HUES48 (cell line): ENCODE results near the gene CREB5.

Experiments
- H3K27ac ChIP-seq: one replicate; pipeline ENCODE4 v1.7.0; 2013; ENCODE audit warnings: low read depth, low read length, inconsistent platforms
- H3K27me3 ChIP-seq: 2 replicates; pipeline ENCODE4 v1.6.1; 2013; ENCODE audit warnings: mild to moderate bottlenecking, low read length; ENCODE audit not compliant: control insufficient read depth, insufficient read depth
- H3K36me3 ChIP-seq: 2 replicates; pipeline ENCODE4 v1.6.1; 2013; ENCODE audit warnings: low read length; ENCODE audit not compliant: control insufficient read depth, insufficient read depth
- H3K4me1 ChIP-seq: 2 replicates; pipeline ENCODE4 v1.6.1; 2013; ENCODE audit warnings: mild to moderate bottlenecking, low read length; ENCODE audit not compliant: control insufficient read depth, insufficient read depth
- H3K4me3 ChIP-seq: 2 replicates; pipeline ENCODE4 v1.5.1; 2013; ENCODE audit warnings: mild to moderate bottlenecking, low read depth, low read length
- H3K9ac ChIP-seq: 2 replicates; pipeline ENCODE4 v1.6.1; 2013; ENCODE audit warnings: mild to moderate bottlenecking, low read depth, low read length, moderate library complexity
- H3K9me3 ChIP-seq: 2 replicates; pipeline ENCODE4 v1.6.1; 2013; ENCODE audit warnings: low read length; ENCODE audit not compliant: control insufficient read depth, insufficient read depth

The CREB5 gene

DNA sequence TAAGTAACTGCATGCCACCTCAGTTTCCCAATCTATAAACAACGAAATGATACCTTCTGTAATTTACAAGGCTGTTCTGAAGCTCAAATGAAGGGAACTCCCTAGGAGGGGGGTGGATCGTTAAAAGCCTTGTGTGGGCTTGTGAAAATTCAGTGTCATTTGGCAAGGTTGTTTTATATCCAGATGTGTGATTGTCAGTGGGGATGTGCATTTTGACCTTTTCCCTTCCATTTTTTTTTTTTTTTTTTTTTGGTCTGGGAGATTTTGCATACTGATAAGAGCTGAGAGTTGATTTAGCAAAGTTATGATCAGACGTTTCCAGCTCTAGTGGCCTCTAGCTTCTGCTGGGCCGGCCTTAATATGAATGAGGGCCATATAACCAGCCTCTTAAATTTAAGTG lies 22.8 kb downstream of the CREB5 start:
- H3K36me3 ChIP-seq = no peaks in the 10 kb centered on the region
- no peak overlapping the region for H3K9ac ChIP-seq
- H3K27me3 ChIP-seq = no peaks in the 10 kb centered on the region
- peaks cover 71% of the 10 kb centered on the region for H3K4me1 ChIP-seq
- H3K9me3 ChIP-seq = no peaks in the 10 kb centered on the region
- no peak overlapping the region for H3K4me3 ChIP-seq
- no peak overlapping the region for H3K27ac ChIP-seq

DNA sequence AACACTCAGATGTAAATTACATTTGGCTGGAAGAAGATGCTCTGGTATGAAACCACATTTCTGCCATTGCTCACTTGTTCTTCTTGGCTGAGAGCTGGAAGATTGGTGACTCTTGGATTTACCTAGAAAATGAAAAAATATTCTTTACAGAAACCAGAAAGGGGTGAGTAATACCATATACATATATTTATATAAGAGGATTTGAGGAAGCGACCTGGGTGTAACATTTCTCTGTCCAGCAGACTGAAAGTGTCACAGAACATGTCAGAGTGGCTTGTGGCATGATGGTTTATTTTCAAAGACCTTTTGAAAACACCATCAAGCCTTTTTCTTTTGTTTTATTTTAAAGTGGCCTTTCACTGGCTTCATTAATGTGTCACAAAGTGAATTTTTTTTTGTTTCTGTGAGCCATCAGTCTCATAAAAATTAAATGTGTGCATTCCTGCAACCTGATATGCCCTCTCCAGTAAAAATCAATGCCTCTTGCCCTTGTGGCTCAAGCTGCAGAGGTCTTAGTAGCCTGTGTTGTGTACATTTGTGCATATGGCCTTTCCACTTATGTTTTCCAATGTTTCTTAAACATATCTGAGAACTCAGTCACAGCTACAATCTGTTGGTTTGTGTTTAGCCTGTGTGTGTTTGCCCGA lies 23.5 kb downstream of the CREB5 start:
- Histone ChIP-seq H3K27ac (no peak overlapping the region), H3K4me3 (no peak overlapping the region), H3K9ac (no peak overlapping the region), H3K9me3 (no peaks in the 10 kb centered on the region), H3K4me1 (peaks cover 64% of the 10 kb centered on the region), H3K27me3 (no peaks in the 10 kb centered on the region), H3K36me3 (no peaks in the 10 kb centered on the region)

DNA sequence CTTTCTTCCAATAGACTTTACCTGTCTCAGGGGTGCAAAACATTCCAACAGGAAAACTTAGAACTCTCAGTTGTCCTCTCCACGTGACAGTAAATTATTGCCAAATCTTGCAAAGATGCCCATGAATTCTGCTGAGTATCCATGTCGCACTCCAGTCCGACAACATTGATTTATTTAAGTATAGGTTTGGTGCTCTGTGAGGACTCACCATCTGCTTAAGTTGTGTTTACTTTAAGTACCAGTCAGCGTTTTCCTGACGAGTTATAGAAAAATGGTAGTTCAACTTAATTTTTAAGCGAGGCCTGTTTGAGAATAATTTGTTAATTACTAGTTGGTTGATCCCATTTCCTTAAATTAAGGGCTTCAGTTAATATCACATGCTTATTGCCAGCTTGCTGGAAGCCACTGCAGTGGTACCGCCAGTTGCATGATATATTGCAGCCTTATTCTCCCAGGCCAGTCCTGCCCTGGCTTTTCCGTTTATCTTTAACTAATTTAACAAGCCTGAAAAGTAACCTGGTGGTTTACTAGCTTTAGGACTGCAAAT lies 27.8 kb downstream of the CREB5 start:
- no peak overlapping the region for H3K9ac ChIP-seq
- no peaks in the 10 kb centered on the region for H3K9me3 ChIP-seq
- H3K27ac ChIP-seq = no peak overlapping the region
- no peaks in the 10 kb centered on the region for H3K27me3 ChIP-seq
- H3K36me3 ChIP-seq = no peaks in the 10 kb centered on the region
- H3K4me1 ChIP-seq = peaks cover 32% of the 10 kb centered on the region
- H3K4me3 ChIP-seq = no peak overlapping the region

DNA sequence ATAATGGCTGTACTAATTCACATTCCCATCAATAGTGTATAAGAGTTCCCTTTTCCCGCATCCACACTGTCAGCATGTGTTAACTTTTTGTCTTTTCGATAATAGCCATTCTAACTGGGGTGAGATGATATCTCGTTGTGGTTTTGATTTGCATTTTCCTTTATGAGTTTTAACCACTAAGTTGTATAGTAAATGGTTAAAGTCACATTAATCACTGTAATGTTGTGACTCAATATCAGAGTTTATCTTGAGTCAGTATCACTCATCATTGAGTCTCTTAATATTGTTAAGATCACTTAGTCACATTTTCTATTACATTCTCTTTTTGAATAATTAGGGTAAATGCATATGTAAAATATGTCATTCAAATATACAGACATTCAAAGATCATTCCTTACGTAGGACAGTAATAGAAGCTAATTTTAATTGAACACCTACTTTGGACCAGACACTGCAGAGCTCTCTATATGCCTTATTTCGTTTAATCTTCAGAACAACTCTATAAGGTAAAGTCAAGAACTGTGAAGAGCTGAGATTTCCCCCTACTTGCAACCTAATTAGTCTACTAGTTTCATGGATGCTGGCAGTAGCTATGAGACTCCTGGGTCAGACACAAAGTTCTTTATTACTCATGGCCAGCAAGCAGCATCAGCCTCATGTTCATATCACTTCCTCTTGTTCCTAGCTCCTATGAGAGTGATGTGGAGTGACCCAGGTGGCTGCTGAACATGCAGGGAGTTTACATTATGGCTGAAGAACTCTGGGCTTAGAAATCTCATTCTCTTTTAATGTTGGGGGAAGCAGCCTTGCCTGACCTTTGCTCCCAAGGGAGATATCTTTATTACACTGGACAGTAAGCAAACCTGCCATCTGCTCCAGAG lies 30.5 kb downstream of the CREB5 start:
- H3K27me3 ChIP-seq = no peaks in the 10 kb centered on the region
- no peak overlapping the region for H3K9ac ChIP-seq
- H3K27ac ChIP-seq = no peak overlapping the region

DNA sequence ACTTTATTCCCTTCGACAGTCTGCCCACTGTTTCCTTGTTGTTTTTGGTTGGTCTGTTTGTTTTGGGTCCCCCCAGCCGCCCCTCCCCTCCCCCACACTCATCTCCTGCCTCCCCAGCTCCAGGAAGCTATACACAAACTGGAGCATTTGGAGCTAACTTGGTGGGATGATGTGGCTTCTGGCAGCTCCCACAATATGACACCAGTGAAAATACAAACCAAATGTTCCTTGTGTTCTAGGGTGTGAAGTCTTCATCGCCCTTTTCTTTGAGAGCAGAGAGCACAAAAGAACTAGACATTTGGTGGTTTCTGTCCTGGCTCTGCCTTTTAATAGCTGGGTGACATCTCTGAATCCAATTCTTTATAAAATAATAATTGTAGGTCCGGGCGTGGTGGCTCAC lies 33.8 kb downstream of the CREB5 start:
- Histone ChIP-seq H3K27ac (no peak overlapping the region), H3K9ac (no peak overlapping the region), H3K4me1 (no peaks in the 10 kb centered on the region), H3K36me3 (no peaks in the 10 kb centered on the region), H3K4me3 (no peak overlapping the region), H3K9me3 (no peaks in the 10 kb centered on the region), H3K27me3 (no peaks in the 10 kb centered on the region)

More for the DNA sequence above, 30.5 kb downstream of the CREB5 start:
- H3K4me1 ChIP-seq = peaks cover 9% of the 10 kb centered on the region
- H3K4me3 ChIP-seq = no peak overlapping the region
- H3K36me3 ChIP-seq = no peaks in the 10 kb centered on the region
- no peaks in the 10 kb centered on the region for H3K9me3 ChIP-seq

DNA sequence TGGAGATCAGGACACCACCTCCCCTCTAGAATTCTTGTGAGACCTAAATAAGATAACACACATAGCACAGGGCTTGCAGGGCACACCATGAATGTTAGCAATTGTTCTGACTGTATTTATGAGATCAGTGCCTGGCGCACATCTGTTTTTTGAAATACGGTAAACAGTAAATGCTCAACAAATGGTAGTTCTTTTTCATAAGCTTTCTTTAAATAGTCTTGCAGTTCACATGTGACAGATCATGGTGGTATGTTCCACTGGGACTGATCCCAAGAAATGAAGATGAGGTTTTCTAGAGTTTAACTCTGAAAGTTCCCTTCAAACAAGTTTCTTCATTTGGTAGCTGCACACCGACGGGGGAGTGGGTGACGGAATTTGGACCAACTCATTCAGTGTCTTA lies 34.8 kb downstream of the CREB5 start:
- Histone ChIP-seq H3K4me3 (no peak overlapping the region), H3K36me3 (no peaks in the 10 kb centered on the region), H3K4me1 (no peaks in the 10 kb centered on the region), H3K27ac (no peak overlapping the region), H3K27me3 (no peaks in the 10 kb centered on the region), H3K9ac (no peak overlapping the region), H3K9me3 (no peaks in the 10 kb centered on the region)

DNA sequence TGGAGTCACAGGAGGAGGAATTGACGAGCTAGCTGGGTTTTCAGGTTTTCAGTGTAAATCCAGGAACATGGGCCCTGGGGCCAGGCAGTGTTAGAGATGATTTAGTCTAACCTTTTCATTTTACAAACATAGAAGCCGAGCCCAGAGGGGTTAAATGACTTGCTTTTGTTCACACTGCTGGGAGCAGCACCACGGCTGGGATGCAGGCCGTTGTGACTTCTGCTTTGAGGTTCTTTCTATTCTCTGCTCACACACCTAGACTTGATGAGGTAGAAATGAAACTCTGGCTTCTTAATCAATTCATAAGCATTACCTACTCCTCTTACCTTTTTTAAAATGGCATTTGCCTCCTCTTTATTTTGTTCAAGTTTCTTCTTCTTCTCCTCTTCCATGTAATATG lies 36.4 kb downstream of the CREB5 start:
- Histone ChIP-seq H3K4me1 (0 out of 2 replicates have a peak, but pooled peaks cover 5% of the 10 kb centered on the region), H3K4me3 (no peak overlapping the region), H3K9ac (no peak overlapping the region), H3K27ac (no peak overlapping the region), H3K27me3 (no peaks in the 10 kb centered on the region), H3K36me3 (no peaks in the 10 kb centered on the region), H3K9me3 (no peaks in the 10 kb centered on the region)

DNA sequence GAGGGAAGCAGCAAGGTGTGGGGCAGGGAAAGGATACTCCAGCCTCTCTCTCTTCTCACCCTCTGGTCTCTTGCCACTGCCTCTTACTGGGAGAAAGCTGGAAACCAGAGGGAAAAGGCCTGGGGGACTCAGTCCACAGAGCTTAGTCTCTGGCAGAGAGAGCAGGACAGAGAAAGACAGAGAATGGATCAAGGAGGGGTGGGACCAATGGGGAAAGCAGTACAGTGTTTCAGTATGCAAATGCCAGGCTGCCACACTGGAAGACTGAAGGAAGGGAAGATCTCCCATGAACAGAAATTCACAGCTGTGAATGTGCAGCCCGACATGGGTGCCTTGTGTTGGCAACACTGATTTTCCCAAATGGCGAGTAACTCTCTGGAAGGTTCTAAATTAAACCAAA lies 40.4 kb downstream of the CREB5 start:
- Histone ChIP-seq H3K27ac (no peak overlapping the region), H3K4me3 (no peak overlapping the region), H3K9me3 (no peaks in the 10 kb centered on the region), H3K27me3 (no peaks in the 10 kb centered on the region), H3K9ac (no peak overlapping the region), H3K36me3 (no peaks in the 10 kb centered on the region), H3K4me1 (peaks cover 19% of the 10 kb centered on the region)

DNA sequence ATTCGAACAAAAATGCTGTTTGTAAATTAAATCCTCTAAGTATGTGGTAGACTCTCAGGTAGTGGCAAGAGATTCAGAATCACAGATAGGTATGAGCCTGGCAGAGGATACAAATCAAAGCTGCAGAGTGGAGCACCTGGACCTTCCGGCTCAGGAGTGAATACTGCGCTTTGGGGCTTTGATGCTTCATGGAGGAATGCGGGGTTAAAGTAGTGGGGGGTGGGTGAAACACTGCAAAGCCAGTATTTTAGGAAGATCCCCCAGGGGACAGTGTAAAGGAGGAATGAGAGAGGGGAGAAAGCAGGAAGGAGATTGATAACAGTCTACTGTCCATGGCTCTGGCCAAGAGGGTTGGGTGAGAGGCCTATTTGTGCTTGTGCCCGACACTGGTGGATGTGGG lies 43.2 kb downstream of the CREB5 start:
- Histone ChIP-seq H3K27ac (no peak overlapping the region), H3K9ac (no peak overlapping the region), H3K9me3 (no peaks in the 10 kb centered on the region), H3K27me3 (no peaks in the 10 kb centered on the region), H3K4me3 (no peak overlapping the region), H3K36me3 (no peaks in the 10 kb centered on the region), H3K4me1 (peaks cover 19% of the 10 kb centered on the region)

DNA sequence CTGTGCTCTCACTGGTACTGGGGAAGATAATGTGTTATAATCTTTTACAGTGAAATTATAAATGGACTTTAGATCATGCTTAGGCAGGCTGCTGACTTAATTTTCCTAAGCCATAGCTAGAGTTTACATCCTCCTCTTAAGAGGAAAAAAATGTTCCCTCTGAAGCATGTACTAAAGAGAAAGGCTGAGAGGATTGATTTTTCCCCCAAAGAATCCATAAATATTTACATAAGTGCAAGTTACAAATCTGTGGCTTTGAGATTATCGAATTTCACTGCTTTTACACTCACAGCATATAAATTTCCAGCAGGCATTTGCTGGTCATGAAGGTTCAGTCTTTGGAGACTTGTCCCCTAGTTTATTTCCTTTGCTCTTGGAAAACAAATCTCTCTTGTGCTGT lies 43.7 kb downstream of the CREB5 start:
- no peaks in the 10 kb centered on the region for H3K9me3 ChIP-seq
- H3K36me3 ChIP-seq = no peaks in the 10 kb centered on the region

DNA sequence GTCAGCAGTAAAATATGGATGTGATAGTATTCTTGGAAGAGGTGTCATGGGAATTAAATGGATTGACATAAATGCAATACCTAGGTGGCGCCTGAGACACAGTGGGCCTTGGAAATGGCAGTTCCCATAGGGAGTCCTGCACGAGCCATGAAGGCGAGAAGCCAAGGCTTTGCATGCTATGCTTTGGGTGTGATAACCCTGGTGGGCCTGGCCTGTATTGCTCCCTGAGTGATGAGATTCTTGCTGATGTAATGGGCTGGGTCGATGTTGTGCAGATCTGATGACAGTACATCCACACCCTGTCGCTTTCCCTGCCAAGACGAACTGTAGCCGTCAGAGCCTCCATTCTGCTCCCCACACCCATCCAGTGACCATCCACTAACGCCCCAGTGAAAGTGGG lies 46.4 kb downstream of the CREB5 start:
- Histone ChIP-seq H3K4me1 (peaks cover 14% of the 10 kb centered on the region), H3K36me3 (no peaks in the 10 kb centered on the region), H3K27ac (no peak overlapping the region), H3K9me3 (no peaks in the 10 kb centered on the region), H3K4me3 (no peak overlapping the region), H3K9ac (no peak overlapping the region), H3K27me3 (no peaks in the 10 kb centered on the region)

More for the DNA sequence above, 43.7 kb downstream of the CREB5 start:
- no peak overlapping the region for H3K9ac ChIP-seq
- H3K4me3 ChIP-seq = no peak overlapping the region
- peaks cover 19% of the 10 kb centered on the region for H3K4me1 ChIP-seq
- H3K27me3 ChIP-seq = no peaks in the 10 kb centered on the region
- no peak overlapping the region for H3K27ac ChIP-seq
